Stimulated activated naive CD4-positive, alpha-beta T cell (primary cell): ENCODE data around the gene CFAP100.

Experiments used
- DNase-seq, 6 experiments: peaks; one replicate each; lab custom pipeline; 2025; lab: John Stamatoyannopoulos, UW

Gene CFAP100

DNA sequence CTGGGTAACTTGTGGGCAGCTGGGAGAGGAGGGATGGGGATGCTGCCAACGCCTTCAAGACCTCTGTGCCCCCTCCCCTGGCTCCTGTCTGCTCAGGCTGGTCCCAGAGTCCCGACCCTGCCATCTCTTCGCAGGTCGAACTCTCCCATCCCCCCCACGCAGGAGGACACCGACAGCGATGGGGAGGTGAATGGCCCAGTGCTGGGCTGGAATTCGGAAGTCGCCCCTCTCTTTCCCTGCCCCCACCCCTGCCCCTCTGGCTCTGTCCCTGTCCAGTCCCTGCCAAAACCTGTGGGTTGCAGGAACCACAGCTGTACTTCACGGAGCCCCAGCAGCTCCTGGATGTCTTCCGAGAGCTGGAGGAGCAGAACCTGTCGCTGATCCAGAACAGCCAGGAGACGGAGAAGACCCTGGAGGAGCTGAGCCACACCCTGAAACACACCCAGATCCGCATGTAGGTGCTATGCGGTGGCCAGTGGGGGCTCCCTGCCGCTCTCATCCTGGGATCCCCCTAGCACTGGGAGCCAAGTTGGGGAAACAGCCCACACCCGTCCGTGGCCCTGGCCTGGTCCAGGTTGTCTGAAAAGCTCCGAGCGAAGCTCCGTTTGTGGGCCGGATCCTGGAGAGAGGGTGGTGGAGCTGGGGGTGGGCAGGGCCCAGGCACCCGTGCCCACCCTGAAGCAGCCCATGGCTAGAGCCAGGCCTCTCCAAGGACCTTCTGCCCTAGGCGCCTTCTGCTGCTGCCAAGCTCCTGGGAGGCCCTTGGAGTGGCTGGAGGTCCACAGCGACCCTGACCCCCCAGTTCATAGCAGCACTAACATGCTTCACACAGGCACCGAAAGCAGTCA is 28.7 kb downstream of the CFAP100 start:
- no peak for DNase-seq

DNA sequence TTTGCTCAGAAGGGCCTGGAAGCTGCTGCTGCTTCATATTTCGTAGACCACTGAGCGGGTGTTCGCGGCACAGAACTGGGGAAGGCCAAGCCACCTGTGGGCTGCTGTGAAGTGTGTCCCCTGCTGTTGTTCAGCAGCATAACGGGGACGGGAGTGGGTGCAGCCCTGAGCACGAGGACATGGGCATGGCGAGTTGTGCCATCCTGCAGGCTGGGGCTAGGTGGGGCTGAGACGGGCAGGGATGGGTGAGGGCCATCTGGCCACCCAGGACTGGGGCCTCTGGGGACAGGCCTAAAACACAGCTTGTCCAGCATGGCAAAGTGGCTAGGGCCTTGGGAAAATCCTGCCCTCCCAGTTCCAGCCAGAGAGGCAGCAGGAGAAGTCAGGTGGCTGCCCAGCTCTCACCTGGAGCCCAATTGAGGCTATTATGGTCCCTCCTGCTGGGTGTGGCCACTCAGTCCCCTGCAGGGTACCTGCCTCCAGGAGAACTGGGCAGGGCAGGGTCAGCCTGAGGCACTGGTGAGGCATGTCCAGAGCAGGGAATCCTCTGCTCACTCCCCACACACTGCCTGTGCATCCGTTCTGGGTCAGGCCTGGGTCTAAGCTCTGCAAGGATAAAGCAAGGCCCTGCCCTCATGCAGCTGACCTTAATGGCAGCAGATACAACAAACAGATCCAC is 29.5 kb downstream of the CFAP100 start:
- DNase-seq, result no peak

DNA sequence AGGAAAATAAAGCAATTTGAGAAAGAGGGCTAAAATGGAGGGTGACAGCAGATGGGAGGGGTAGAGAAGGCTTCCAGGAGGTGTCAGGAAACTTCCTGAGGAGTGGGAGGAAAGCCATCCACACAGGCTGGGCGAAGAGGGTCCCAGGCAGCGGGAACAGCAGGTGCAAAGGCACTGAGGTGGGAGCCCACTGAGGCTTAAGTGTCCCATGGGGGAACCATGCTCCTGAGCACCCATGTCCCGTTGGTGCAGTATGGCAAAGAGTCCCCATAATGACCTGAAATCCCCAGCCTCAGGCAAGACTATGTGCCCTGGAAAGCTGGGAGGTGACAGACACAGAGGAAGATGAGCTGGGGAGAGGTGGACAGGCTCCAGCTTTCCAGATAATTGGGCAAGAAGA is 30.0 kb downstream of the CFAP100 start:
- no peak for DNase-seq

DNA sequence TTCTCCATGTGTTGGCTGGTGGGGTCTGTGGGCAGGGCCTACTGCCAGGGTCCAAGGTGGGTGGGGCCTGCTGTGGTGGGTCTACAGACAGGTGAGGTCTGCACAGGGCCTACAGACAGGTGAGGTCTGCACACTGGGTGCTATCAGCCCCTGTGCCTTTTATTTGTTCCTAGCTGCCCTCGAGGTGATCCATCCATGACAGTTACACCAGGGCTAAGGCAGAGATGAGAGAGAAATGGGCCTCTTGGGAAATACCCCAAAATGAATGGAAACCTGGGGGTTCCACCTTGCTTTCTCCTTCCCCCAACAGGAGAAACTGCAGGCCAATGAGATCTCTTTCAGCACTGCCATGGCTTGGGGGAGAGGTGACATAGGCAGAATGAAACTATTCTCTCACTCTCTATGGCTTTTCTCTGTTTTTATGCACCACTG is 36.4 kb downstream of the CFAP100 start:
- DNase-seq, result no peak

DNA sequence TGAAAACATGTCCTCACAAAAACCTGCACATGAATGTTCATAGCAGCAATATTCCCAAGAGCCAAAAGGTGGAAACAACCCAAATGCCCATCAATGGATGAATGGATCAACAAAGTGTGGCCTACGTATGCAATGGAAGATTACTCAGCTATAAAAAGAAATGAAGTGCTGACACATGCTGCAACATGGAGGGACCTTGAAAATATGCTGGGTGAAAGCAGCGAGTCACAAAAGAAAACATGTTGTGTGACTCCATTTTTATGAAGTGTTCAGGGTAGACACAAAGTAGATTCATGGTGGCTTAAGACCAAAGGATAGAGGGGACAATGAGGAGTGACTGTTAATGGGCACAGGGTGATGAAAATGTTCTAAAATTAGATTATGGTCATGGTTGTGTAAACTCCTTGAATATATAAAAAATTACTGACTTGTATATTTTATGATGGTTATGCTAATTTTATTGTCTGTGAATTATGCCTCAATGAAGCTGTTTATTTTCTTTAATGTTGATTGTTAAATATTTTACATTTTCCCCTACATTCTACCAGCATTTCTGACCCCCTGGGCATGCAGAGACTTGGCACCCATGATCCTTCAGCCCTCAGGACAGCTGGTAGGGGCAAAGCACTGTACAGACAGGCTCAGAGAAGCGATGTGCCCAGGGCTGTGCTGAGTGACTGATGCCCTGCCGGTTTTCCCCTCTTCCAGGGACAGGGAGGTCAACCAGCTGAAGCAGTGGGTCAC is 37.8 kb downstream of the CFAP100 start:
- no peak for DNase-seq

DNA sequence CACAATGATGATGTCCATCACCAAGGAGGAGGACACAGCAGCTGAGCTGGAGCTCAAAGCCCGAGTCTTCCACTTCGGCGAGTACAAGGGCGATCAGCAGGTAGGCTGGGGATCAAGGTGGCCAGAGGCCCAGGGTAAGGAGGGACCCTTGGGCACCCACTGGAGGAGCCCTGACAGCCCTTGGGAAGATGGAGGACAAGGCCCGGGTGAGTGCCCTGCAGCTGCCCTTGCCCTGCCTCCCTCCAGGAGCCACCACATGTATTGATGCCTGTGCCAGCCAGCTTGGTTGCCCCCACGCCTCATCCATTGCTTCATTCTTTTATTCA is 38.4 kb downstream of the CFAP100 start:
- no peak for DNase-seq

DNA sequence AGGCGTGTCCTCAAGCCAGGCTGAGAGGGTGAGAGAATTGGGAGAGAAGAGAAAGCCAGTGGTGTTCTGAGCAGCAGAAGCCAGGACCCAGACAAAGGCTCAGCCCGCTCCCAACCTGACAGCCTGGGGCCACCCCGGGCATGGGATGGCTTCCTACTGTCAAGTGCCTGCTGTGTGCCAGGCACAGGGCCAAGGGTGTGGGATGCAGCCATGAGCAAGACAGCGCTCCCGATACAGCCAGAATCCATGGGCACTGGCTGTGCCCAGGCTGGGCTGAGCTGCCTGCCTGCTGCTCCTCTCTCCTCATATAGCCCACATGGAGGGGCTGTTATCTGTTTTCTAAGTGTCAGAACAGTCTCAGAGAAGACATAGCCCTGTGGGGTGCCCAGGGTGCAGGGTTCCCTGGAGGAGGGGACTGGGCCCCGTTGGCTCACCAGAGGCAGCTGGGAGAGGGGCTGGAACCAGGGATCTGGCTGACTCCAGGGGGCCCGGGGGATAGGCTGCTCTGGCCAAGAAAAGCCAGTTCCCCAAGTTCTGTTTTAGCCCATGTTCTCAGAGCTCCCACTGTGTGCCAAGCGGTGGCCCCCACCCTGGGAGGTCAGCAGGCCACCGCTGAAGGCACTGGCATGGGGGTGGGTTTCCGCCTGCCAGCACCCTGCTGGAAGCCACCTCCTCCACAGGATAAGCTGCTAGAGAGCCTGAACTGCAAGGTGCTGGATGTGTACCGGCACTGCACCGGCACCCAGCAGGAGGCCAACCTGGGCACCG is 39.0 kb downstream of the CFAP100 start:
- DNase-seq, result no peak

DNA sequence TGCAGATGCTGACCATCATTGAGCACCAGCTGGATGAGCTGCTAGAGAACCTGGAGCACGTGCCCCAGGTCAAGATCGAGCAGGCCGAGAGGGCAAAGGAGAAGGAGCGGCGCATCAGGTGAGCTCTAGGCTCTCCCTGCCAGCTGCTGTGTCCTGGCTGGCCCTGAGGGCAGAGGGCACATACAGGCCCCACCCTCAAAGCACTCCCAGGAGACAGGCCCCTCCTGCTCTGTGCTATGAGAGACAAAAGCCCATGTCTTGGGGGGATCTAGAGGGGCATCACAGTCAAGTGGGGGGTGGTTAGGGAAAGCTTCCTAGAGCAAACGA is 39.5 kb downstream of the CFAP100 start:
- DNase-seq, result no peak

DNA sequence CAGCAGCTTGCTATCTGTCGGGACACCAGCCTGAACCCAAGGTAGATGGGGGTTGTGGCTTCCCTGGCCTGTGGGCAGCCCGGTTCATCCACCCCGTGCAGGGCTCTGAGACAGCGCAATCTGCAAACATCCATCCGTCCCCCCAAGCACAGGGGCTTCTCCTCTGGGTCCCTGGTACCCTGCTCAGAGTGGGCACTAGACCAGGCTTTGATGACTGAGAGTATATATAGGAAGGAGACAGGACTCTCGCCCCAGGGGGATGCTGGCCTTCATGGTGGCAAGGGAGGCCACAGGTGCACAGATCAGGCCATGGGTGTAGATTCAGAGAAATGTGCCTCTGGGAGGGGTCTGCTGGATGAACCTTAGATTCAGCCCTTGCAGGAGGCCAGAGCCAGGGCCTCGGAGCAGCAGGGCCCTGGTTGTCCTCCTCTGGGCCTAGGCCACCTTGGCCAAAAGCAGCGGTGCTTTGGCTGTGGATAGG is 40.3 kb downstream of the CFAP100 start:
- no peak for DNase-seq

DNA sequence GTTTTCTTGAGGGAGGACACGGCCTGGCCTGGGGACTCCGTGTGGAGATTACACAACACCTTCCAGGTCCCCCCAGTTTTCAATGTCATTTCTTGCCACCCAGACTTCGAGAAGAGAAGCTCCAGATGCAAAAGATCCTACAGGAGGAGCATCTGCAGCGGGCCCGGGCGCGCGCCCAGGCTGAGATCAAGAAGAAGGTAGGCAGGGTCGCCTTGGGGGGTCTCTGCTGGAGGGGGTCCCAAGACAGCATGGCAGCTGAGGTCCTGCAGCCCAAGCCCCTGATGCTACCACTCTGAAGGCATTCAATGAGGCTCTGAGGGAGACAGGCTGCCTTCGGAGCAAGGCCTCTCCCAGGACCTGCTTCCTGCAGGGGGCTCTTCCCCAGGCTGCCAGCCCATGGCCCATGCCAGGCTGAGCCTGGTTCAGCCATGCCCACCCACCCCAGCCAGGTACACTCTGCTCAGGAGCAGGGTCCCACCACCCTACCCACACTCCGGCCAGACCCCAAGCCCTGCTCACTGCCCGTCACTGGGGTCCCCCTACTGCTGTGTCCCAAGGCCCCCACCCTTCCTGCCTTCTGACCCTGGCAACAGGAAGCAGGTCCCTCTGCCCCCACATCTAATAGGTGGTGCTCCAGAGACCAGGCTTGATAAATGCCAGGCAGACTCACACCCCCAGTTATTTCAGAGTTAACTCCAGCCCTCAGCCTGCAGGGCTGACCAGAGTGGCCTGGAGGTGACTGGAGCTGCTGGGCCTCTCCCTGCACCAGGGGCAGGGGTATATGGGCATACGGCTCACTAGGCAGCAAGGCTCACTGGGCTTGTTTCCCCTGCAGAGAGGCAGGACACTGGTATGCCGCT is 41.0 kb downstream of the CFAP100 start:
- no peak for DNase-seq

DNA sequence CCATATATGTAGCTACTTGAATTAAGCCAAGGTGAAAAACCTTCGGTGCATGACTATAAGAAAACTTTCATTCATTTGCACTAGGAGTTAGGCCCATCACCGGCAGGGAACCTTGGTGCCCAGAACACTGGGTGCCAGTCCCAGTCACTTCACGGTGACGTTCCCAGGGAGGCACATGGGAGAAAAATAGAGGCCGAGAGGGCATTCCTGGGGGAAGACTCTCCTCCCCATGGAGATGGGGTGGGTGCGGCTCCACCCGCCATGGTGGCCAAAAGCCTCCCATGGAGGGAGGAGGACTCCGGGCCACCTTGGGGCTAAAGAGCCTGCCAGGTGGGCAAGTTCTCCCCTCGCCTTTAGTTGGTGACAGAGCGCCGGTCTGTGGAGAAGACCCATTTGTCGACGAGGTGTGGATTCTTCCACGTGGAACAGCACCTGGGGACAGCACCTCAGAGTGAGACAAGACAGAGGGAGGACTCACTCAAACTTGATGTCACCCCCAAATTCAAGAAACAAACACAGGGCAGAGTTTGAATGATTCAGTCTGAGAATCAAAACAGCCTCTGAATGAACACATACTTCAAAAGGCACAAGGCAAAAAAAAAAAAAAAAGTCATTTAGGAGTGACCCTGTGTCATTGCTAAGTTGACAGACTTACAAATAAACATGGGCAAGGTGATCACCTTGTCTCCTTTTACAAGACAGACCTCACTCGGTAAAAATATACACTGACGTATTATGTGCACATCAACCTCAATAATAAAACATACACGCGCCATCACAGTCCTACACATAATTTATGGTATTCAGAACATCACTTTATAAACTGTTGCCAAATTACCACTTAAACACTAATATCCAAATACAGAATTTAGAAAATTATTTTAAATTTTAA is 42.4 kb downstream of the CFAP100 start:
- DNase-seq, result no peak

DNA sequence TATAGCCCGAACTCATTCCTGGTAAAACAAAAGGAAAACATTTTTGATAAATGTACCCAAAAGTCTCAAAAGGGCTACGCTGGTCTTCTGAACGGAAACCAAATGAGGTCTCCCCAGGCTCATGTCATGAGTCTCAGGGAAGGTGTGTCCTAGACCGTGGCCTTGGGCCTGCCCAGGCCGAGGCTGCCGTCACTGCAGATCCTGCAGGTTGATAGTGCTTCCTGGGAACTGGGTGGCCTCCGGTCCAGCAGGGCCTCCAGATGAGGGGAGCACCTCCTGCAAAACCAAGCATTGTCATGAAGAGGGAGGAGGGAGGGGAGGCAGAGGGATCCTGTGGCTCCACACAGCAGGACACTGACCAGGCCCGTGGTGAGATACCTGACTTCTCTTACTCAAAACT is 43.5 kb downstream of the CFAP100 start:
- no peak for DNase-seq

DNA sequence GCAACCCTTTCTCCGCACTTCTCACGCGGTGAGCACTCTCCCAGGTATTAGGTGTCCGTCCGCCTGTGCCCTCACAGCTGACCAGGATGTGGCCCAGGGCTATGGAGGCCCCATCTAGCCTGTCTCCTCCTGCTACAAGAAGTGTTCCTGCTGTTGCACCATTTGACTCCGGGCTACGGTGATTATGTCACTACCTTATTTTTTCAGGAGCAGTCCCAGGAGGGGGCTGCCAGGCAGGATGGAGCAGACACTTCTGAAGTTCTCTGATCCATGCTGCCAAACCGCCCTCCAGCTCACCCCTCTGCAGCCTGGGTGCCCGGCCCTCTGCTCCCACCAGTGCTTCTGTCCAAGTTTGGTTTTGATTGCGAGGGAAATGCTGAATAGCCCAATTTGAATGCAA is 44.0 kb downstream of the CFAP100 start:
- no peak for DNase-seq

DNA sequence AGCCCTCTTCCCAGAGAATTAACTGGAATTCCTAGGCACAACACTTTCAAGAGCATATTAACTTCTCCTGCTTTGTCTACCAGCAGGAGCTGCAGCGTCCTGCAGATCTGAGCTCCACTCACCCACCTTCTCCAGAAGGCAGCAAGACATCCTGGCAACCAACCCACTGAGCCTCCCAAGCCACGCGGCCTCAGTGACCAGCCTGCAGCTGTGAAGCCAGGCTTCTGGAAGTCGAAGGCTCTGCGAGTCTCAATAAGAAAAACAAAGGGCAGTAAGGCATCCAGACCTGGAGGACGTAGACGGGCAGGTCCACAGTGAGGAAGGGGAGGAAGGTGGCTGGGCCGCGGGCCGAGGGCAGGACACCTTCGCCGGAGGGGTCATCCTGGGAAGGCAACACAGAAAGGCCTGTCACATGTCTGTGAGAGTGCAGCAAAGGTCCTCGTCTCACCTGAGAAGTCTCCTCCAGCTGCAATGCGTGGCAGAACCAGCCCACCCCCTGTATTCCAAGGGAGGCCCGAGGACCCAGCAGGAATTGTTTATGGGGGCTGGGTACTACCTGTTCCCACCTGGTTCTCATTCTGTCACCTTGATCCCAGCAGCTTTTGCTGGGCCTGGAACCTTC is 44.7 kb downstream of the CFAP100 start:
- DNase-seq, result no peak

DNA sequence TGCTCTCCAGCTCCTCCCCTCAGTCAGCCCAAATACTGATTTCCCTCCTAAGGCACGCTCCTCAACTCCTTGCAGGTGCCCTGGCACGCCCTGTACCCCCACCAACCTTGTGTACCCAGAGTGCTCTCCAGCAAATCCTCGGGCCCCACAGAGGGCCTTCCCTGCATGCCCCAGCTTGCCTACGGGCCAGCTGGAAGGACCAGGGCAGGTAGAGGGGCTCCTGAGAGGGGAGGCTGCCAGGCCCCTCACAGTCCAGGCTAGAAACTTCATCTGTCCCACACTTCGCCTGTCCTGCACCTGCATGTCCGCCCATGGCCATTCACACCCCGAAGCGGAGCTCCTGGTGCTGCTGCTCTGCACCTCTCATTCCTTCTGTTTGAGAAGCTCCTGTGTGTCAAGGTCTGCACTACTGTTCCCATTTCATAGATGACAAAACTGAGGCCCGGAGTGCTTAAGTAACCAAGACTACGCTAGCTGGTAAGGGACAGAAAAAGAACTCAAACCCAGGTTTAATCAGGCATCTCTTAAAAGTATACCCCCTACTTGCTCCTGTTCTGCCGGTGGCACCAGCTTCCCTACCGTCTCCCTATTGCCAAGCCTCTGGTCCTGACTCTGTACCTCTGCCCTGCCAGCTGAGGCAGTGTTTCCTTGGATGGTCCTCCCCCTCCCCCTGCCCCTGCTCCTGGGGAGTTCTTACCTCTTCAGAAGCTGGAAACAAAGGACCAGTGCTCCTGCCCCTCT is 45.4 kb downstream of the CFAP100 start:
- DNase-seq, result no peak

DNA sequence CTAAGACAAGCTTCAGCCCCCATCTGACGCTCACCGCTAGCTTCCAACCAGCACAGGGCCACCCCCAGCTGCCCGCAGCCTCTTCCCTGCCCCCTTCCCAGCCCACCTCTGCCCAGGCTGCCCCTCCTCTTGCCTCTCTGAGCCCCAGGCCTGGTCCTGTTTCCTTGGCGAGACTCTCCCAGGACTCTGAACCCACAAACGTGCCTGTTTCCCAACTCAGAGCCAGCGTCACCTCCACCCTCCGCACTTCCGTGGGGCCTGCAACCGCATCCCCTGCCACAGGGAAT is 45.9 kb downstream of the CFAP100 start:
- no peak for DNase-seq

DNA sequence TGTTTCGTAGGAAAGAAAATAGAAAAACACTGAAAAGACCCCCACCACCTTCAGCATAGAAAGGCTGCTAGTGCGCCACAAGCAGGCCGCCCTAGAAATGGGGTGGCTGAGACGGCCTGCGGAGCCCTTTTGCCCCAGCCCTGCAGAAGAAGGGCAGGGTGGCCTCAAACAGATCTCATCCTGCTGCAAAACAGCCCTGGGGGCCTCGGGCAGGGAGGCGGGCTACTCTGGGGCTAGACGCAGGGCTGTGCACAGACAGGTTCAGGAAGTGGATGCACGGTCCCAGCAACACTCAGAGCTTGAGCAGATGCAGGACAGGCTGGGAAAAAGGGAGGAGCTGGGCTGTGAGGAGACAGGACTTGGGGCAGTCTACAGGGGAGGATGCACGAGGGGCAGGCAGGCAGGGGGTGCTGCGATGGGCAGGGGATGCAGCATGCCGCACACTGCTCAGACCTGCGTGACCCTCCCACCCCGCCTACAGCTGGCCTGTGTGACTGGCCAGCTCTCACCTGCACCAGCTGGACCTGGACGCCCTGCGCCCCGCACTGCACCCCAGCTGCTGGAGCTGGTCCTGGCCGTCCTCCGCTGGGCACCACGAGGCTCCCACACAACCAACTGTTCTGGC is 46.7 kb downstream of the CFAP100 start:
- DNase-seq, result no peak

DNA sequence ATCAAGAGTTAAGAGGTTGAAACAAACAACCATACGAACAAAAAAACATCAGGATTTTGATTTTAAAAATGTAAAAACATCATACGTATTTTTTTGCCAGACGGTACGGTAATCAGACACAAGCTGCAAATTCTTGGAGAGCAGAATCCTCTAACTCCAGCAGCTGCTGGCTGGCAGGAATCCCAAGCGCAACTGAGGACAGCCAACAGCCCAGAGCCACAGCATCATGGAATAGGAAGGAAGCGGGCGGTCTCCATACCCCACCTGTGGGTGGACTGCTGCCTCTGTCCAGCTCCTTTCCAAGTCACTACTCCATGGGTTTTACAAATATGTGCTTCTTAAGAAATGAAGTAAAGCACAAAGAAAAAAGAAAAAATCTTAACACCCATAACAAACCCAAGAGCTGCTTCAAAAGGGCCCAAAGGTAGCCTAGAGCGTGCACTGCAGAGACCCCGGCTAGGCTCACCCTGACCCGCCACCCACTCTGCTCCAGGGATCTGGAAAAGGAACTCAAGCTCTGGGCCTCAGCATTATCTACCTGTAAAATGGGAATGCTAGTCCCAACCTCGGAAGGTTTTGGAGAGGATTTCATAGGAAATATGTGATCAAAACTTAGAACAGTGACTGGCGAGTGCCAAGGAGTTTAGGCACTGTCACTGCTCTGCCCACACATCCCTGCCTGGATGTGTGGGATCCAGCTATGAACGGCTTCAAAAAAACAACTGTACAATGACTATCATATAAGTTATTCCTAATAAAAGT is 47.6 kb downstream of the CFAP100 start:
- no peak for DNase-seq
